Measurements from ENCODE around the gene NUMB.
"Not testable (repeated sequence)": the region's sequence is repeated elsewhere in the genome, so short reads cannot be mapped to it uniquely, and the experiment has no call there.

NUMB gene

GRCh38 chr14:73418227-73418626 is 40.1 kb downstream of the NUMB start:
- DNase-seq = no peak

DNA sequence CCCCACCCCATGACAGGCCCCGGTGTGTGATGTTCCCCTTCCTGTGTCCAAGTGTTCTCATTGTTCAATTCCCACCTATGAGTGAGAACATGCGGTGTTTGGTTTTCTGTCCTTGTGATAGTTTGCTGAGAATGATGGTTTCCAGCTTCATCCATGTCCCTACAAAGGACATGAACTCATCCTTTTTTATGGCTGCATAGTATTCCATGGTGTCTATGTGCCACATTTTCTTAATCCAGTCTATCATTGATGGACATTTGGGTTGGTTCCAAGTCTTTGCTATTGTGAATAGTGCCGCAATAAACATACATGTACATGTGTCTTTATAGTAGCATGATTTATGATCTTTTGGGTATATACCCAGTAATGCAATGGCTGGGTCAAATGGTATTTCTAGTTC is 52.1 kb downstream of the NUMB start:
- DNase-seq = not testable (repeated sequence)

- no peak for DNase-seq
Measured at GRCh38 chr14:73403181-73403752, 55.1 kb downstream of the NUMB start.

GRCh38 chr14:73402579-73402978 is 55.8 kb downstream of the NUMB start:
- DNase-seq = no peak

- peak in 1 of 2 experiments; percentile 5 for DNase-seq
Measured at GRCh38 chr14:73397810-73398209, 60.5 kb downstream of the NUMB start.

DNA sequence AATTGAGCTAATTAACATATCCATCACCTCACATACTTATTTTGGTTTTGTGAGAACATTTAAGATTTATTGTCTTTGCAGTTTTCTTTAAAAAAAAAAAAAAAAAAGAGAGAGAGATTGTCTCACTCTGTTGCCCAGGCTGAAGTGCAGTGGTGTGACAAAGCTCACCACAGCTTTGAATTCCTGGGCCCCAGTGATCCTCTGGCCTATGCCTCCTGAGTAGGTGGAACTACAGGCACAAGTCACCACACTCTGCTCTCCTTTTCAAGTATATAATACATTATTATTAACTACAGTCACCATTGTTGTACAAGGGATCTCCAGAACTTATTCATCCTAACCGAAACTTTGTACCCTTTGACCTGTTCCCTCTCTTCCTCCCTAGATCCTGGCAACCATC is 64.0 kb downstream of the NUMB start:
- DNase-seq = no peak

GRCh38 chr14:73393375-73393774 is 65.0 kb downstream of the NUMB start:
- DNase-seq = no peak

- no peak for DNase-seq
Measured at GRCh38 chr14:73392329-73393257, 65.8 kb downstream of the NUMB start.

DNA sequence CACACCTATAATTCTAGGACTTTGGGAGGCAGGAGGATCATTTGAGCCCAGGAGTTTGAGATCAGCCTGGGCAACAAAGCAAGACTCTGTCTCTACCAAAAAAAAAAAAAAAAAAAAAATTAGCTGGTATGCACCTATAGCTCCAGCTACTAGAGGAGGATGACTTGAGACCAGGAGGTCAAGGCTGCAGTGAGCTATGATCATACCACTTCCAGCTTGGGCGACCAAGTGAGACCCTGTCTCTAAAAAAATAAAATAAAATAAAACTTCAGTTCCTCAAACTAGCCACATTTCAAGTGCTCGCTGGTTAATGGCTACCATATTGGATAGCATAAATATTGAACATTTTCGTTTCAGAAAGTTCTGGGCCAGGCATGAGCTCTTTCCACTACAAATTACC is 70.5 kb downstream of the NUMB start:
- not testable (repeated sequence) for DNase-seq

DNA sequence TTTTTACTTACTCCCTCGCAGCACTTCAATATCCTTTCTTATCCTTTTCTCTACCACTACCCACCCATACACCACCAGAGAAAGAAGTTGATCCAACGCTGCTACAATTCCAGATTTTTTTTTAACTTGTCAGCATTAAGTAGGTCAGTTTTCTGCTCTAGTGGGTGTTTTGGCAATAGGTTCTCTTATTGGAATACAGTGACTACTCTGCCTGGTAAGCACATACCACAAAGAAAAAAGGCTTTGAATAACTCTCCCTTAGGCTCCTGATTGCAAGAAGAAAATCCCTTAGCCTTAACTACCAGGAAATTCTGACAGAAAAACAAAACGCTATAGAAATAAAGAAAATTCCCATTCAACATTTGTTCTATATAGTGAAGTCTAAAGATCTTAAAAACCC is 72.0 kb downstream of the NUMB start:
- DNase-seq = peak in 1 of 2 experiments; percentile 5

GRCh38 chr14:73385021-73385420 is 73.3 kb downstream of the NUMB start:
- DNase-seq = not testable (repeated sequence)

DNA sequence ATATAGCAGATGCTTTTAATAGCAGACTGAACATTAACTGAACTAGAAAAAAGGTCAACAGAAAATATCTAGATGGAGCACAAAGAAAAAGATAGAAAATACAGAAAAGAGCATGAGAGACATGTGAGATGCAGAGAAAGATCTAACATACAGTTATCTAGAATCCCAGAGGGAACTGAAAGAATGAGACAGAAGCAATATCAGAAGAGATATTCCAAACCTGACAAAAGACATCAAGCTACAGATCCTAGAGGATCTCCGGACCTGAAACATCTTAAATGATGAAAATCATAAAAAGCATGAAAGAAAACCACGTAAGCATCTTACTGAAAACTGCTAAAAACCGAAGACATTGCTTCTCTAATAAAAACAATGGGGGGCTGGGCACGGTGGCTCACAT is 75.0 kb downstream of the NUMB start:
- no peak for DNase-seq

GRCh38 chr14:73381380-73382013 is 76.8 kb downstream of the NUMB start:
- no peak for DNase-seq

DNA sequence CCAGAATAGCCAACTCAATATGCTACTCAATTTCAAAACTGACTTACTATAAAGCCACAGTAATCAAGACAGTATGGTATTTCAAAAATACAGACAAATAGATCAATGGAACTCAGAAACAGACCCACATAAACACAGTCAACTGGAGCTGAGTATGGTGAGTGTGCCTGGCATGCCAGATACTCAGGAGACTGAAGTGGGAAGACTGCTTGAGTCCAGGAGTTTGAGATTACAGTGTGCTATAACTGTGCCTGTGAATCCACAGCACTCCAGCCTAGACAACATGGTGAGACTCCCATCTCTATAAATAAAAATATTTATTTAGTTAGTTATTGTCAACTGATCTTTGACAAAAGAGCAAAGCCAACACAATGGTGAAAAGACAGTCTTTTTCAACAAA is 81.8 kb downstream of the NUMB start:
- no peak for DNase-seq

DNA sequence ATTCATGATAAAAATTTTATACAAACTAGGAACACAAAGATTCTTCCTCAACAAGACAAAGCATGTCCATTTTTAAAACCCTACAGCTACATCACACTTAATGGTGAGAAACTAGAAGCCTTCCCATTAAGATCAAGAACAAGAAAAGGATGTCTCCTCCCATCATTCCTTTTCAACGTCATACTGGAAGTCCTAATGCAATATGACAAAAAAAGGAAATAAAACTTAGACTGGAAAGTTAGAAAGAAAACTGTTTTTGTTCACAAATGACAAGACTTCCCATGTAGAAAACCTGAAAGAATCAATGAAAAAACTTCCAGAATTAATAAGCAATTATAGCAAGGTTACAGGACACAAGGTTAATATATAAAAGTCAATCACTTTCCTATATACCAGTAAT is 82.5 kb downstream of the NUMB start:
- no peak for DNase-seq

- DNase-seq = no peak
Measured at GRCh38 chr14:73374218-73374617, 84.1 kb downstream of the NUMB start.

GRCh38 chr14:73372529-73372928 is 85.8 kb downstream of the NUMB start:
- DNase-seq = no peak

- DNase-seq = no peak
Measured at GRCh38 chr14:73370561-73370960, 87.8 kb downstream of the NUMB start.

DNA sequence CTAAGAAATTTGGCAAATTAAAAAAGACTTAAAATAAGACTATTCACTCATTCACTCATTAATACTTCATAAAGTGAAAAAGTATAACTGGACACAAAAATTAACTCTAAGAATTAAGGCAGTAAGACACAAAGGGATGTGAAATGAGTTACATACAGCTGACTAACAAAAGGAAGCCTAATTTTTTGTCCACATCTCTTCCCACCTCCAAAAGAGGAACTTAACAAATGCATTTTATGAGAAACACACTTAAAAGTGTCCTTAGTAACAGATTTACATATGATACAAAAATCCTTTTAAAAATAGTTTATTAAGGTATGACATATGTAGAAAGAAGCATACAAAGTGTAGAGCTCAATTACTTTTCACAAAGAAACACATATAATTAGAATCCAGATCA is 88.9 kb downstream of the NUMB start:
- DNase-seq = no peak

DNA sequence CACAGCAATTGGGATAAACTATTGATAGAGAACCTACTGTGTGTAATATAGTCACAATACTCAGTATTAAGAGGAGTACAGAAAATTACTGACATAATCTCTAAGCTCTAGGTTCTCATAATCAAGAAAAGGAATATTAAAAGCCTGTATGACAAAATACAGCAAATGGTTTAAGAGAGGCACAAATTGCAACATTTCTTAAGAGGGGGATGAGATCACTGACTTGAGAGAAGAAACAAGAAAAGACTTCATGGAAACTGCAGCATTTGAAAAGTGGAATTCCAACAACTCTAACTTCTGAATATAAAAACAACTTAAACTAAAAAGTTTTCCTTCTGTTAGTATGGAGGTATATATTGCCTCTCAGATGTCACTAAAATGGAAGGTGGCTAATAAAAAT is 89.7 kb downstream of the NUMB start:
- DNase-seq = no peak

GRCh38 chr14:73365727-73366126 is 92.6 kb downstream of the NUMB start:
- DNase-seq = no peak

DNA sequence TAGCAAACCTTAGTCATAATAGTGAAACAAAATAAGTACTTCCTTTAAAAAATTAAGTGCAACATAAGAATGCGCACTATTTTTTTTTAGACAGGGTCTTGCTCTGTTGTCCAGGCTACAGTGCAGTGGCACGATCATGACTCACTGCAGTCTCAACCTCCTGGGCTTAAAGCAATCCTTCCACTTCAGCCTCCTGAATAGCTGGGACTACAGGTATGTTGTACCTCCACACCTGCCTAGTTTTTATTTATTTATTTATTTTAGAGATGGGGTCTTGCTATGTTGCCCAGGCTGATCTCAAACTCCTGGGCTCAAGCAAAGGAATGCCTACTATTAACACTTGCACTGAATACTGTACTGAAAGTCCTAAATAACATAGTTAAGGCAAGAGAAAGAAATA is 93.8 kb downstream of the NUMB start:
- no peak for DNase-seq

- DNase-seq = no peak
Measured at GRCh38 chr14:73359445-73359844, 98.9 kb downstream of the NUMB start.

DNA sequence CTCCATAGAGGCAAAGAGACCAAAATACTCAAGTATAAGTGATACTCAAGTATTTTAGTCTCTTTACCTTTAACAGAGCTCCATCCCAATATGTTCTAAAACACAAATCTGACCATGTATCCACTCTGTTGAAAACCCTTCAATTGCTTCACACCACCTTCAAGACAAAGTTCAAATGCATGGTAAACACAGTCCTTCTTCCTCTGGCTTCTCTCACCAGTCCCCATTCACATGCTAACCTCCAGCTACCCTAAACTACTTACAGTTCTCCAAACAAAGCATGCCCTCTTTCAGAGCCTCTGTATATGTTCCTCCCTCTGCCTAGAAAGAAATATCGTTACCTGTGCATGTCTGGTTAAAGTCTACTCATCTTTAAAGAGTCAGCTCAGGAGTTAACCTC is 100.2 kb downstream of the NUMB start:
- DNase-seq = no peak
